Transverse colon (tissue), 4 donors: Measurements from ENCODE around the gene CD24.

Experiments
- EP300 ChIP-seq: sonication (generic); formaldehyde crosslinking; IDR thresholded peaks from one replicate; pipeline ENCODE4 v1.6.1; 2017; ENCODE audit warnings: antibody characterized with exemption, low read depth
- POLR2AphosphoS5 ChIP-seq, 3 donors: sonication (generic); formaldehyde crosslinking; IDR thresholded peaks; one replicate each; pipeline ENCODE4 v1.6.1; 2016; ENCODE audit warnings: antibody characterized with exemption in 3 of 3
- TF ChIP-seq, protein P1 (sequence below), 5 experiments: fragments of 200-600 bp in 3 of 5; fragments of 450-650 bp in 2 of 5; sonication (generic) in 3 of 5; IDR thresholded peaks; 1 replicate in 2 of 5; 2 replicates in 3 of 5; pipeline ENCODE4 v1.5.1; 2016 to 2017; ENCODE audit warnings: antibody characterized with exemption in 5 of 5, inconsistent platforms in 3 of 5, mild to moderate bottlenecking in 2 of 5, moderate library complexity in 1 of 5

DNA sequence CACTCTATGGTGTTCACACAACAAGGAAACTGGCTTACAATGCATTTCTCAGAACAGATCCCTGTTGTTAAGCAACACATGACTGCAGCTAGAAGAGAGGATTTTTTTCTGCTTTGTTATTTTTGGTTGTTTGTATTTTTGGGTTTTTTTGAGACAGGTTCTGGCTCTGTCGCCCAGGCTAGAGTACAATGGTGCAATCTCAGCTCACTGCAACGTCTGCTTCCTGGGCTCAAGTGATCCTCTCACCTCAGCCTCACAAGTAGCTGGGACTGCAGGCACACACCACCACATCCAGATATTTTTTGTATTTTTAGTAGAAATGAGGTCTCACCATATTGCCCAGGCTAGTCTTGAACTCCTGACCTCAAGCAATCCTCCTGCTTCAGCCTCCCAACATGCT is 12.7 kb downstream of the CD24 start:
- TF ChIP-seq, protein P1, sequence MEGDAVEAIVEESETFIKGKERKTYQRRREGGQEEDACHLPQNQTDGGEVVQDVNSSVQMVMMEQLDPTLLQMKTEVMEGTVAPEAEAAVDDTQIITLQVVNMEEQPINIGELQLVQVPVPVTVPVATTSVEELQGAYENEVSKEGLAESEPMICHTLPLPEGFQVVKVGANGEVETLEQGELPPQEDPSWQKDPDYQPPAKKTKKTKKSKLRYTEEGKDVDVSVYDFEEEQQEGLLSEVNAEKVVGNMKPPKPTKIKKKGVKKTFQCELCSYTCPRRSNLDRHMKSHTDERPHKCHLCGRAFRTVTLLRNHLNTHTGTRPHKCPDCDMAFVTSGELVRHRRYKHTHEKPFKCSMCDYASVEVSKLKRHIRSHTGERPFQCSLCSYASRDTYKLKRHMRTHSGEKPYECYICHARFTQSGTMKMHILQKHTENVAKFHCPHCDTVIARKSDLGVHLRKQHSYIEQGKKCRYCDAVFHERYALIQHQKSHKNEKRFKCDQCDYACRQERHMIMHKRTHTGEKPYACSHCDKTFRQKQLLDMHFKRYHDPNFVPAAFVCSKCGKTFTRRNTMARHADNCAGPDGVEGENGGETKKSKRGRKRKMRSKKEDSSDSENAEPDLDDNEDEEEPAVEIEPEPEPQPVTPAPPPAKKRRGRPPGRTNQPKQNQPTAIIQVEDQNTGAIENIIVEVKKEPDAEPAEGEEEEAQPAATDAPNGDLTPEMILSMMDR (IDR thresholded peaks at IDR 0.05) = no peak
- no peak for TF ChIP-seq POLR2AphosphoS5 (IDR thresholded peaks at IDR 0.05)
- no peak for TF ChIP-seq EP300
